Panc1 (cell line): ENCODE measurements around the gene EPN1.

Source experiments
- POLR2AphosphoS5 ChIP-seq: IDR thresholded peaks from 2 replicates; pipeline ENCODE4 v1.6.1; 2012; ENCODE audit warnings: mild to moderate bottlenecking, low read depth, low read length, moderate library complexity
- SIN3A ChIP-seq: IDR thresholded peaks from 2 replicates; pipeline ENCODE4 v1.6.1; 2012; ENCODE audit warnings: low read depth, mild to moderate bottlenecking, low read length, moderate library complexity, borderline replicate concordance; ENCODE audit not compliant: insufficient read depth
- TCF7L2 ChIP-seq: IDR thresholded peaks from 2 replicates; pipeline ENCODE4 v1.6.1; 2011; ENCODE audit warnings: mild to moderate bottlenecking, low read depth, low read length, inconsistent platforms
- TF ChIP-seq, protein P1 (sequence below): fragments of 450-650 bp; IDR thresholded peaks from 2 replicates; pipeline ENCODE4 v1.5.1; 2017; ENCODE audit warnings: mild to moderate bottlenecking
- TF ChIP-seq, protein P2 (sequence below), 2 experiments: IDR thresholded peaks; 2 replicates each; pipeline ENCODE4 v1.6.1; 2011 to 2012; ENCODE audit warnings: low read depth in 2 of 2, control low read depth in 1 of 2, low read length in 1 of 2, mild to moderate bottlenecking in 1 of 2, moderate library complexity in 1 of 2; ENCODE audit not compliant: insufficient read depth in 1 of 2

DNA sequence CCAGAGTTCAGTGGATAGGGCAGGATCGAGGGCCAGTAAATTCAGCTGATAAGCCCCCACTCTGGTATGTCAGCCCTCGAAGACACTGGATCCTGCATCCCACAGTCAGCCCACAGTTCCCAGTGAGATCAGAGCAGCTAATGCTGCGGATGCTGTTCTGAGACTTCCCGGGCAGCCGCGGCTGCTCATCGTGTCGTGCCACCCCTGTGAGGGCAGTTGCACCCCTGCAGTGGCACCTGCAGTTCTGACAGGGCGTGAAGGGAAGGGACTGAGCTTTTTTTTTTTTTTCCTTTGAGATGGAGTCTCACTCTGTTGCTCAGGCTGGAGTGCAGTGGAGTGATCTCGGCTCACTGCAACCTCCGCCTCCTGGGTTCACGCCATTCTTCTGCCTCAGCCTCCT lies 7.5 kb upstream of the EPN1 start:
- TF ChIP-seq, protein P1, sequence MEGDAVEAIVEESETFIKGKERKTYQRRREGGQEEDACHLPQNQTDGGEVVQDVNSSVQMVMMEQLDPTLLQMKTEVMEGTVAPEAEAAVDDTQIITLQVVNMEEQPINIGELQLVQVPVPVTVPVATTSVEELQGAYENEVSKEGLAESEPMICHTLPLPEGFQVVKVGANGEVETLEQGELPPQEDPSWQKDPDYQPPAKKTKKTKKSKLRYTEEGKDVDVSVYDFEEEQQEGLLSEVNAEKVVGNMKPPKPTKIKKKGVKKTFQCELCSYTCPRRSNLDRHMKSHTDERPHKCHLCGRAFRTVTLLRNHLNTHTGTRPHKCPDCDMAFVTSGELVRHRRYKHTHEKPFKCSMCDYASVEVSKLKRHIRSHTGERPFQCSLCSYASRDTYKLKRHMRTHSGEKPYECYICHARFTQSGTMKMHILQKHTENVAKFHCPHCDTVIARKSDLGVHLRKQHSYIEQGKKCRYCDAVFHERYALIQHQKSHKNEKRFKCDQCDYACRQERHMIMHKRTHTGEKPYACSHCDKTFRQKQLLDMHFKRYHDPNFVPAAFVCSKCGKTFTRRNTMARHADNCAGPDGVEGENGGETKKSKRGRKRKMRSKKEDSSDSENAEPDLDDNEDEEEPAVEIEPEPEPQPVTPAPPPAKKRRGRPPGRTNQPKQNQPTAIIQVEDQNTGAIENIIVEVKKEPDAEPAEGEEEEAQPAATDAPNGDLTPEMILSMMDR, result no peak
- TF ChIP-seq POLR2AphosphoS5 (no peak; the same call in 1 of the 2 replicates), TCF7L2 (no peak), SIN3A (no peak)
- TF ChIP-seq, protein P2, sequence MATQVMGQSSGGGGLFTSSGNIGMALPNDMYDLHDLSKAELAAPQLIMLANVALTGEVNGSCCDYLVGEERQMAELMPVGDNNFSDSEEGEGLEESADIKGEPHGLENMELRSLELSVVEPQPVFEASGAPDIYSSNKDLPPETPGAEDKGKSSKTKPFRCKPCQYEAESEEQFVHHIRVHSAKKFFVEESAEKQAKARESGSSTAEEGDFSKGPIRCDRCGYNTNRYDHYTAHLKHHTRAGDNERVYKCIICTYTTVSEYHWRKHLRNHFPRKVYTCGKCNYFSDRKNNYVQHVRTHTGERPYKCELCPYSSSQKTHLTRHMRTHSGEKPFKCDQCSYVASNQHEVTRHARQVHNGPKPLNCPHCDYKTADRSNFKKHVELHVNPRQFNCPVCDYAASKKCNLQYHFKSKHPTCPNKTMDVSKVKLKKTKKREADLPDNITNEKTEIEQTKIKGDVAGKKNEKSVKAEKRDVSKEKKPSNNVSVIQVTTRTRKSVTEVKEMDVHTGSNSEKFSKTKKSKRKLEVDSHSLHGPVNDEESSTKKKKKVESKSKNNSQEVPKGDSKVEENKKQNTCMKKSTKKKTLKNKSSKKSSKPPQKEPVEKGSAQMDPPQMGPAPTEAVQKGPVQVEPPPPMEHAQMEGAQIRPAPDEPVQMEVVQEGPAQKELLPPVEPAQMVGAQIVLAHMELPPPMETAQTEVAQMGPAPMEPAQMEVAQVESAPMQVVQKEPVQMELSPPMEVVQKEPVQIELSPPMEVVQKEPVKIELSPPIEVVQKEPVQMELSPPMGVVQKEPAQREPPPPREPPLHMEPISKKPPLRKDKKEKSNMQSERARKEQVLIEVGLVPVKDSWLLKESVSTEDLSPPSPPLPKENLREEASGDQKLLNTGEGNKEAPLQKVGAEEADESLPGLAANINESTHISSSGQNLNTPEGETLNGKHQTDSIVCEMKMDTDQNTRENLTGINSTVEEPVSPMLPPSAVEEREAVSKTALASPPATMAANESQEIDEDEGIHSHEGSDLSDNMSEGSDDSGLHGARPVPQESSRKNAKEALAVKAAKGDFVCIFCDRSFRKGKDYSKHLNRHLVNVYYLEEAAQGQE (IDR thresholded peaks at IDR 0.05; ENCODE audit: insufficient read depth in 1 of 2, low read depth in 2 of 2, low read length in 1 of 2), result no peak
